Measurements from ENCODE around the gene RS1. TPM values are rescaled to one million over a fixed set of nuclear protein-coding genes. Genes with fewer than 3 reads are reported as not detected.

RS1 gene
- total RNA-seq, 1 experiment from 2014 or later: not detected

- no peak for DNase-seq (ENCODE audit: low read depth)
These were observed 63.9 kb downstream of the RS1 start for GRCh38 chrX:18607966-18608365.

GRCh38 chrX:18598413-18598812 lies 73.5 kb downstream of the RS1 start:
- DNase-seq (ENCODE audit: low read depth): no peak

- no peak for DNase-seq (ENCODE audit: low read depth)
These were observed 75.8 kb downstream of the RS1 start for GRCh38 chrX:18596096-18596495.

GRCh38 chrX:18594079-18594478 lies 77.8 kb downstream of the RS1 start:
- no peak for DNase-seq (ENCODE audit: low read depth)

GRCh38 chrX:18591834-18592233 lies 80.1 kb downstream of the RS1 start:
- no peak for DNase-seq (ENCODE audit: low read depth)

Other genes with a start within 250 kb of the RS1 start
- 0.60 and 0.87 TPM in 2 replicates for gene CDKL5, start 246.5 kb downstream of the RS1 start, total RNA-seq (2014; rRNA removed; shearing (Covaris generic))
- gene PPEF1, start 35.5 kb upstream of the RS1 start, total RNA-seq (2014; rRNA removed; shearing (Covaris generic)): not detected in 2 replicates